Measurements from ENCODE around the gene HSPB3.

DNA sequence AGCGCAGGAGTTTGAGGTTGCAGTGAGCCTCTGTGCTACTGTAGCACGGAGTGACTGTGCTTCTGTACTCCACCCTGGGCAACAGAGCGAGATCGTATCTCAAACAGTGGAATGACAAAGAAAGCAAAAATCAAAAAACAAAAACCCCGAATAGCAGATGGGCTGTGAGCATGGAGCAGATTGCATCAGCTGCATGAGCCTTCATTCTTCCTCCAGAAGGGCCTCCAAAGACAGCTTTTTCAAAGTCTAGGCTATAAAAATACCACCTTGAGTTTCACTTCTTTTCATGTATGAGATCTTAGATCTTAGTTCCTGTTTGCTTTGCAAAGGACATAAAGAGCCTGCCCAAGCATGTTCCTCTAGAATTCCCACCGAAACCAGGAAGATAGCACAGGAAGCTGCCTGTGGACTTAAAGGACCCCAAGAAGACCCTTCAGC, 15.0 kb upstream of the HSPB3 start:
- TF ChIP-seq POLR2A (IDR thresholded peaks at IDR 0.05; ENCODE audit: extremely low read depth, insufficient read length) = no peak
- TF ChIP-seq, protein P1, sequence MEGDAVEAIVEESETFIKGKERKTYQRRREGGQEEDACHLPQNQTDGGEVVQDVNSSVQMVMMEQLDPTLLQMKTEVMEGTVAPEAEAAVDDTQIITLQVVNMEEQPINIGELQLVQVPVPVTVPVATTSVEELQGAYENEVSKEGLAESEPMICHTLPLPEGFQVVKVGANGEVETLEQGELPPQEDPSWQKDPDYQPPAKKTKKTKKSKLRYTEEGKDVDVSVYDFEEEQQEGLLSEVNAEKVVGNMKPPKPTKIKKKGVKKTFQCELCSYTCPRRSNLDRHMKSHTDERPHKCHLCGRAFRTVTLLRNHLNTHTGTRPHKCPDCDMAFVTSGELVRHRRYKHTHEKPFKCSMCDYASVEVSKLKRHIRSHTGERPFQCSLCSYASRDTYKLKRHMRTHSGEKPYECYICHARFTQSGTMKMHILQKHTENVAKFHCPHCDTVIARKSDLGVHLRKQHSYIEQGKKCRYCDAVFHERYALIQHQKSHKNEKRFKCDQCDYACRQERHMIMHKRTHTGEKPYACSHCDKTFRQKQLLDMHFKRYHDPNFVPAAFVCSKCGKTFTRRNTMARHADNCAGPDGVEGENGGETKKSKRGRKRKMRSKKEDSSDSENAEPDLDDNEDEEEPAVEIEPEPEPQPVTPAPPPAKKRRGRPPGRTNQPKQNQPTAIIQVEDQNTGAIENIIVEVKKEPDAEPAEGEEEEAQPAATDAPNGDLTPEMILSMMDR (IDR thresholded peaks at IDR 0.05; ENCODE audit: low read depth, low read length) = no peak
